HG03025 (cell line): ENCODE results near the gene PLEKHA7.
"Not testable (repeated sequence)": the region's sequence is repeated elsewhere in the genome, so short reads cannot be mapped to it uniquely, and the experiment has no call there.

Experiments used
- ATAC-seq: cut with Tn5 transposase; IDR thresholded peaks from one replicate; pipeline ENCODE4 v1.9.1; 2021; ENCODE audit warnings: mild to moderate bottlenecking, moderate library complexity; ENCODE audit not compliant: unreplicated experiment, low FRiP score

The PLEKHA7 gene

GRCh38 chr11:16889010-16889409 lies 125.2 kb downstream of the PLEKHA7 start:
- ATAC-seq = not testable (repeated sequence)

- ATAC-seq = not testable (repeated sequence)
Observed at GRCh38 chr11:16887887-16888286, 126.3 kb downstream of the PLEKHA7 start.

- ATAC-seq = no peak
Observed at GRCh38 chr11:16883174-16883573, 131.0 kb downstream of the PLEKHA7 start.

GRCh38 chr11:16881766-16882165 lies 132.4 kb downstream of the PLEKHA7 start:
- no peak for ATAC-seq

GRCh38 chr11:16881074-16881709 lies 133.0 kb downstream of the PLEKHA7 start:
- peak; percentile 55 for ATAC-seq

GRCh38 chr11:16880184-16880801 lies 133.9 kb downstream of the PLEKHA7 start:
- ATAC-seq = no peak

GRCh38 chr11:16879690-16880089 lies 134.5 kb downstream of the PLEKHA7 start:
- ATAC-seq = no peak

- ATAC-seq = no peak
Observed at GRCh38 chr11:16876837-16877236, 137.4 kb downstream of the PLEKHA7 start.

- no peak for ATAC-seq
Observed at GRCh38 chr11:16876053-16876752, 138.0 kb downstream of the PLEKHA7 start.

- no peak for ATAC-seq
Observed at GRCh38 chr11:16874275-16874975, 139.8 kb downstream of the PLEKHA7 start.

GRCh38 chr11:16873289-16873688 lies 140.9 kb downstream of the PLEKHA7 start:
- ATAC-seq = no peak

- ATAC-seq = no peak
Observed at GRCh38 chr11:16871368-16871767, 142.8 kb downstream of the PLEKHA7 start.

GRCh38 chr11:16867097-16867496 lies 147.1 kb downstream of the PLEKHA7 start:
- no peak for ATAC-seq

- not testable (repeated sequence) for ATAC-seq
Observed at GRCh38 chr11:16864428-16864827, 149.8 kb downstream of the PLEKHA7 start.

GRCh38 chr11:16863389-16863788 lies 150.8 kb downstream of the PLEKHA7 start:
- no peak for ATAC-seq

- no peak for ATAC-seq
Observed at GRCh38 chr11:16862726-16863125, 151.5 kb downstream of the PLEKHA7 start.

- no peak for ATAC-seq
Observed at GRCh38 chr11:16861862-16862261, 152.4 kb downstream of the PLEKHA7 start.

- no peak for ATAC-seq
Observed at GRCh38 chr11:16860617-16861016, 153.6 kb downstream of the PLEKHA7 start.

GRCh38 chr11:16859651-16860050 lies 154.6 kb downstream of the PLEKHA7 start:
- no peak for ATAC-seq

GRCh38 chr11:16857186-16857585 lies 157.0 kb downstream of the PLEKHA7 start:
- no peak for ATAC-seq

GRCh38 chr11:16856022-16856471 lies 158.2 kb downstream of the PLEKHA7 start:
- ATAC-seq = no peak
